ENCODE data around the gene PCCA. TPM values are rescaled to one million over a fixed set of nuclear protein-coding genes. Genes with fewer than 3 reads are reported as not detected.

The PCCA gene
- total and polyA plus RNA-seq, 4 experiments from 2014 or later = 4.4 to 9.7 (median 7.4) TPM

DNA sequence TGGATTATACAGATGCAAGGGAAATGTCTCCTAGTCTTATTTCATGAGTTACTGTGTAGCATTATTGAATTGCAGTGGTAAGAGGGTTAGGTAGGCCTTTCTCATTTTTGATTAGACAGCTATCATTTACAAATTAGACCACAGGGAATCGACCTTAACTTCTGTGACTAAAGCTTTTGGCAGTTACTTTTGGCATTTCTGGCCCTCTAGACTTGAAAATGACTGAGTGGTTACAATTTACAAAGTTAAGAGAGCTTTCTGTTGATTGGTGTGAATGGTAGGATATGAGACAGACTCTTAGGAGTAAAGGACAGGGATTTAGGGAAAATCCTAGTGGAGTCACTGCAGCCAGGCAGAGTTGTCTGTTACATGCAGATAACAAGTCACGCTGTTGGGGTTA lies 413.6 kb downstream of the PCCA start:
- no peaks in the 10 kb centered on the region for H3K27me3 Mint-ChIP-seq
- intact Hi-C loops (cut with micrococcal nuclease) = no loop called here
- H3K36me3 ChIP-seq (ENCODE audit: insufficient read depth, low read length) = no peaks in the 10 kb centered on the region
- CTCF ChIA-PET (ENCODE audit: partially characterized antibody) = no interaction called here
- H3K4me3 Mint-ChIP-seq = no peak overlapping the region
- H3K27ac Mint-ChIP-seq = no peak overlapping the region
- H3K4me3 ChIP-seq (ENCODE audit: low read length in 2 of 2) = no peak overlapping the region
- H3K4me1 ChIP-seq (ENCODE audit: insufficient read depth, low read length) = peaks cover 15% of the 10 kb centered on the region
- H3K9me3 ChIP-seq (ENCODE audit: control insufficient read depth in 1 of 2, low read length in 2 of 2) = no peaks in the 10 kb centered on the region
- no peaks in the 10 kb centered on the region for H3K27me3 ChIP-seq (ENCODE audit: insufficient read depth, low read length)
- no peaks in the 10 kb centered on the region for H3K36me3 Mint-ChIP-seq
- H3K9me3 Mint-ChIP-seq = no peaks in the 10 kb centered on the region
- POLR2A ChIA-PET (ENCODE audit: partially characterized antibody) = no interaction called here
- H3K4me1 Mint-ChIP-seq = peaks cover 13 to 30% (median 16%) of the 10 kb centered on the region in 4 donors
- no peak overlapping the region for H3K27ac ChIP-seq (ENCODE audit: low read depth, low read length)
- no peak for DNase-seq

DNA sequence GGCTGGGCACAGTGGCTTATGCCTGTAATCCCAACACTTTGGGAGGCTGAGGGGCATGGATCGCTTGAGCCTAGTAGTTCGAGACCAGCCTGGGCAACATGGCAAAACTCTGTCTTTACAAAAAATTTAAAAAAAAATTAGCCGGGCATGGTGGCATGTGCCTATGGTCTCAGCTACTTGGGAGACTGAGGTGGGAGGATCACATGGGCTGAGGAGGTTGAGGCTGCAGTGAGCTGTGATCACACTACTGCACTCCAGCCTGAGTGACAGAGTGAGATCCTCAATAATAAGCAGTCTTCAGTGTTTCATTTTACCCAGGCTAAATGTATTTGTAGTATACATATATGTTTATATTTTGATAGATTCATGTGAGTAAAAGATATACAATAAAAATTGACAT lies 414.7 kb downstream of the PCCA start:
- intact Hi-C loops (cut with micrococcal nuclease) = no loop called here
- no peak for DNase-seq
- no peak overlapping the region for H3K27ac ChIP-seq (ENCODE audit: low read depth, low read length)
- no peaks in the 10 kb centered on the region for H3K36me3 ChIP-seq (ENCODE audit: insufficient read depth, low read length)
- Mint-ChIP-seq H3K4me1 (peaks cover 13 to 32% (median 20%) of the 10 kb centered on the region in 4 donors), H3K36me3 (no peaks in the 10 kb centered on the region), H3K27me3 (no peaks in the 10 kb centered on the region), H3K4me3 (no peak overlapping the region), H3K27ac (no peak overlapping the region), H3K9me3 (no peaks in the 10 kb centered on the region)
- ChIA-PET POLR2A (ENCODE audit: partially characterized antibody) (no interaction called here), CTCF (ENCODE audit: partially characterized antibody) (no interaction called here)
- peaks cover 15% of the 10 kb centered on the region for H3K4me1 ChIP-seq (ENCODE audit: insufficient read depth, low read length)
- no peaks in the 10 kb centered on the region for H3K27me3 ChIP-seq (ENCODE audit: insufficient read depth, low read length)
- no peak overlapping the region for H3K4me3 ChIP-seq (ENCODE audit: low read length in 2 of 2)
- no peaks in the 10 kb centered on the region for H3K9me3 ChIP-seq (ENCODE audit: control insufficient read depth in 1 of 2, low read length in 2 of 2)

DNA sequence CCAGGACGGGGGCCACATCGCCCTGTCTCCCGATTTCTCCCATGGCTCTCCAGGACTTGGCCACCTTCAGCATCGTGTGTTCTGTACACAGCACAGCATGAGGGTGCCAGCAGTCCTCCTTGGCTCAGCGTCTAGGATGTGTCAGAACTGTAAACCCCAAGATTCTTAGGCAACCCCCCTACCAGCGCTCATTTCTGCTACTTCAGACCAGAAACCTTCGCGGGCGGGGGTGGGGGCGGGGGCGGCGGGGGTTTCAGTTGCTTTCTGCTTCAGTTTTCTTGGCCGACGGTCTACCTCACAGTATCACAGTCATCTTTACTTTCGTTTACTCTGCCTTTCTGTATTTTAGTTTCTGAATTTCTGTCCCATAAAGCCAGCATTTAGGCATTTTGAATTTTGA lies 417.3 kb downstream of the PCCA start:
- Histone ChIP-seq H3K4me1 (ENCODE audit: insufficient read depth, low read length) (peaks cover 15% of the 10 kb centered on the region), H3K36me3 (ENCODE audit: insufficient read depth, low read length) (no peaks in the 10 kb centered on the region), H3K27me3 (ENCODE audit: insufficient read depth, low read length) (no peaks in the 10 kb centered on the region), H3K27ac (ENCODE audit: low read depth, low read length) (no peak overlapping the region), H3K9me3 (ENCODE audit: control insufficient read depth in 1 of 2, low read length in 2 of 2) (no peaks in the 10 kb centered on the region), H3K4me3 (ENCODE audit: low read length in 2 of 2) (peak overlapping the region in 1 of 2 donors; percentile 13)
- Mint-ChIP-seq H3K4me3 (peak overlapping the region; percentile 77 to 89 (median 84)), H3K9me3 (no peaks in the 10 kb centered on the region), H3K4me1 (peaks cover 13 to 32% (median 20%) of the 10 kb centered on the region in 4 donors), H3K36me3 (no peaks in the 10 kb centered on the region), H3K27ac (peak overlapping the region in 6 of 7 donors; percentile 11 to 93 (median 86)), H3K27me3 (no peaks in the 10 kb centered on the region)
- POLR2A ChIA-PET (ENCODE audit: partially characterized antibody) = no interaction called here
- intact Hi-C loops (cut with micrococcal nuclease) = no loop called here
- CTCF ChIA-PET (ENCODE audit: partially characterized antibody) = interaction anchor here (1.2 to 1.7 kb wide), 2 partner anchors 9 to 849 kb away, joined by 4 read pairs; no protein-coding TSS in a partner anchor
- peak in 1 of 5 donors; percentile 10 for DNase-seq

DNA sequence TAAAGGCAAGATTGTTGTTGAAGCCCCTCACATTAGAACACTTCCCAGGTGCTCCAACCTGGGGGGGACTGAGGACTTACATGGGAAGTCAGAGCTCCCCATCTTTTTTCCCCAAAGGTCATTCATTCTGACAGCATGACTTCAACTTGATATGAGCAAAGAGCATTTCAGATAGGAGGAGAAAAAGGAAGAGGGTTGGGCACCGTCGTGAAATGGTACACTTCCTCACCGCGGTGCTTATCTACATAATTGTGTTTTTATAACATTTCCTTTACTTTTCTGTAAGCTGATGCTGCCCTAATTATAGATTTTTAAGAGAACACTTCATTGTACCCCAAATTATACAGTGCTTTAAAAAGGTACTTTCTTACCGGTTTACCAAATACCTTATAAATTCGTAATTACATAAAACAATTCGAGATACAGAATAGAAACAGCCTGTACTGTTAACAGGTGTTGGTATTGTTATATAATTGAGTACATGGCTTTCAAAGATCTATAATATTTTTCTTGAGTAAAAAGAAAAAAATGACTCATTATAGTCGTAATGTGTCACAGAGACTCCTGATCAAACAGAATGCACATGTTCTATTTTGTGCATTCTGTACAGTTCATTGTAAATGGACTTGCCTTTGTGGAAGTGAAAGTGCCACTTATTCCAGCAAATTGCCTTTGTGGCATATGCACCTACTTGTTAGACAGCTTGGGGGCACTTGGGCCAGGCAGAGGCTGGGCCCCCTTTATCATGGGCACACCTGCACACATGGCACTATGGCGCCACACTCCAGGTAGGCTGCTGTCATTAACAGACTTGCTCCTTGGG lies 417.9 kb downstream of the PCCA start:
- peak overlapping the region in 6 of 7 donors; percentile 11 to 93 (median 84) for H3K27ac Mint-ChIP-seq
- H3K4me1 Mint-ChIP-seq = peaks cover 13 to 32% (median 20%) of the 10 kb centered on the region in 4 donors
- no peaks in the 10 kb centered on the region for H3K36me3 ChIP-seq (ENCODE audit: insufficient read depth, low read length)
- intact Hi-C loops (cut with micrococcal nuclease) = no loop called here
- H3K4me3 Mint-ChIP-seq = peak overlapping the region; percentile 77 to 89 (median 84)
- H3K27ac ChIP-seq (ENCODE audit: low read depth, low read length) = no peak overlapping the region
- H3K27me3 Mint-ChIP-seq = no peaks in the 10 kb centered on the region
- H3K36me3 Mint-ChIP-seq = no peaks in the 10 kb centered on the region
- H3K9me3 ChIP-seq (ENCODE audit: control insufficient read depth in 1 of 2, low read length in 2 of 2) = no peaks in the 10 kb centered on the region
- H3K9me3 Mint-ChIP-seq = no peaks in the 10 kb centered on the region
- DNase-seq = peak in 2 of 5 donors; percentile 12 to 20
- POLR2A ChIA-PET (ENCODE audit: partially characterized antibody) = interaction anchor here (0.6 kb wide), 1 partner anchor 689 kb away, joined by 3 read pairs; no protein-coding TSS in a partner anchor
- H3K4me3 ChIP-seq (ENCODE audit: low read length in 2 of 2) = peak overlapping the region in 1 of 2 donors; percentile 13
- H3K27me3 ChIP-seq (ENCODE audit: insufficient read depth, low read length) = no peaks in the 10 kb centered on the region
- peaks cover 15% of the 10 kb centered on the region for H3K4me1 ChIP-seq (ENCODE audit: insufficient read depth, low read length)
- CTCF ChIA-PET (ENCODE audit: partially characterized antibody) = interaction anchor here (1.2 to 1.7 kb wide), 2 partner anchors 8 to 849 kb away, joined by 4 read pairs; no protein-coding TSS in a partner anchor

DNA sequence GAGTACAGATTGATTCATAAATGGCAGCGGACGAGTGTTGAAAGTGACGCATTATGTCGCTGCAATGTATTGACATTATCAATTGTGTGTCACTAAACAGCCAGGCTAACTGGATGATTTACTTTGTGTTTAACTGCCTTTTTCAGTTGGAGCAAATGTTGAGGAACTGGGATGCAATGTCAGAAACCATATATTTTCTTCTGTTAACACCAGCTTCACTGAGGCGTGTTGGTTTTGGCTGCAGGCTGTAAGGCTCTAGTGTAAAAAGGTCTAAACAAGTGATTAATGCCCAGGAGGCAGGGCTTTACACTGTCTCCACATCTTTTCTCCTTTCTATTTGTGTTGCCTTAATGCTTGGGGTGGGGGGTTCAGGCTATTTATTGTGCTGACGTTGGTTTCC lies 419.6 kb downstream of the PCCA start:
- Mint-ChIP-seq H3K27me3 (no peaks in the 10 kb centered on the region), H3K27ac (no peak overlapping the region), H3K36me3 (no peaks in the 10 kb centered on the region), H3K4me3 (peak overlapping the region in 1 of 8 donors; percentile 44), H3K4me1 (peaks cover 13 to 32% (median 20%) of the 10 kb centered on the region in 4 donors), H3K9me3 (no peaks in the 10 kb centered on the region)
- no peak for DNase-seq
- POLR2A ChIA-PET (ENCODE audit: partially characterized antibody) = no interaction called here
- no peak overlapping the region for H3K4me3 ChIP-seq (ENCODE audit: low read length in 2 of 2)
- H3K27ac ChIP-seq (ENCODE audit: low read depth, low read length) = no peak overlapping the region
- H3K4me1 ChIP-seq (ENCODE audit: insufficient read depth, low read length) = peaks cover 15% of the 10 kb centered on the region
- H3K36me3 ChIP-seq (ENCODE audit: insufficient read depth, low read length) = no peaks in the 10 kb centered on the region
- CTCF ChIA-PET (ENCODE audit: partially characterized antibody) = no interaction called here
- intact Hi-C loops (cut with micrococcal nuclease) = no loop called here
- no peaks in the 10 kb centered on the region for H3K9me3 ChIP-seq (ENCODE audit: control insufficient read depth in 1 of 2, low read length in 2 of 2)
- H3K27me3 ChIP-seq (ENCODE audit: insufficient read depth, low read length) = no peaks in the 10 kb centered on the region

DNA sequence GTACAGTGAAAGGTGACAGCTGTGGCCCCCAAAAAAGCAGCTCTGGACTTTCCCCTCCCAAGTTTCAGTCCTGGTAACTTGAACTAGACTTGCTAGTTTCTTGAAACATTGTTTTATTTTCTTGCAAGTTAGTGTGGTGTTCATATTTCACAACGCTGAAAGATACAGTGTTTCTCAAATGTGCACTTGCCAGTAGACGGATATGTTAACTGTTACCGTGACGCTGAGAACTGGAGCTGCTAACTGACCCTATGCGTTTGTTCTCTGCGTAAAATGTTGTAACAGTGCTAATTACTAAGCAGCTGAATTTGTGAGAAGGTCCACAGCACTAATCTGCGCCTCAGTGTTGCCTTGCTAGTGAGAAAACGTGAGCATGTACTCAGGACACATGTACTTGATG lies 420.1 kb downstream of the PCCA start:
- CTCF ChIA-PET (ENCODE audit: partially characterized antibody) = no interaction called here

DNA sequence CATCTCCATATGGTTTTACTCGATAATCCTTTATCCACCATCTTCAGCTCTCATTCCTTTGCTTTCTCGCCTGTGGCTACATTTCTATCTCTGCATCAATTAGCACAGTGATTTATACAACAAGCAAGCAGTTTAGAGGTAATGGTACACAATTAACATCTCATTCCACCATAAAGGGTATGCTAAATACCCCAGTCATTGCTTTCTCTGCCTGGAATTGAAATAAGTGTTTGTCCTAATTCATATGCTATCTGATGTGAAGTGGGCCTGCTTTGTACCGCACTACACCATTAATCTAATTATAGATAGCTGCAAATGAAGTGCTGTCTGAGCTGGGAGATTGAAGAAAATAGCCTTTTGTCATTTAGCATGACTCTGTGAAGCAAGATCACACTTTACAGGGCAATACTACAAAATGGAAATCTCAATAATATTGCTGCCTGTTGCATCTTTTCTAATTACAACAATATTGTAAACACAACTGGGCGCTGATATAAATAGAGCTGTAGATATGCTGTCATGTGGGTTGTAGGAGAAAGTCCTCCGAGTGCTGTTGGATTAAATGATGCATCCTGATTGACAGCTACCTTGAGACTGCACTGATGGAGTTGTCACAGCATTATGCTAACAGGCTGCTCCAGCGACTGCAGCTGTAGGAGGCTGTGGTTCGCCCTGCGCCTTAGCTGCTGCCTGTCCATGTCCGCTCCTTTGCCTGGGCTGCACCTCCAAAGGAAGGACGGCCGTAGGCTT lies 421.5 kb downstream of the PCCA start:
- POLR2A ChIA-PET (ENCODE audit: partially characterized antibody) = interaction anchor here (0.7 kb wide), 1 partner anchor 854 kb away, joined by 3 read pairs; no protein-coding TSS in a partner anchor

More for the DNA sequence above, 420.1 kb downstream of the PCCA start:
- H3K4me1 ChIP-seq (ENCODE audit: insufficient read depth, low read length) = peaks cover 15% of the 10 kb centered on the region
- no peaks in the 10 kb centered on the region for H3K36me3 ChIP-seq (ENCODE audit: insufficient read depth, low read length)
- H3K27me3 ChIP-seq (ENCODE audit: insufficient read depth, low read length) = no peaks in the 10 kb centered on the region
- H3K4me1 Mint-ChIP-seq = peaks cover 13 to 32% (median 20%) of the 10 kb centered on the region in 4 donors
- DNase-seq = no peak
- POLR2A ChIA-PET (ENCODE audit: partially characterized antibody) = no interaction called here
- intact Hi-C loops (cut with micrococcal nuclease) = no loop called here
- no peaks in the 10 kb centered on the region for H3K9me3 ChIP-seq (ENCODE audit: control insufficient read depth in 1 of 2, low read length in 2 of 2)
- no peaks in the 10 kb centered on the region for H3K9me3 Mint-ChIP-seq
- no peak overlapping the region for H3K4me3 Mint-ChIP-seq
- no peak overlapping the region for H3K27ac ChIP-seq (ENCODE audit: low read depth, low read length)
- no peaks in the 10 kb centered on the region for H3K36me3 Mint-ChIP-seq
- H3K4me3 ChIP-seq (ENCODE audit: low read length in 2 of 2) = no peak overlapping the region
- H3K27ac Mint-ChIP-seq = no peak overlapping the region
- no peaks in the 10 kb centered on the region for H3K27me3 Mint-ChIP-seq

More for the DNA sequence above, 421.5 kb downstream of the PCCA start:
- intact Hi-C loops (cut with micrococcal nuclease) = loop anchor here (5.0 to 10.0 kb wide), 2 partner anchors 903 to 1246 kb away; partner anchors contain the start of gene CLYBL
- no peak for DNase-seq
- Histone ChIP-seq H3K27me3 (ENCODE audit: insufficient read depth, low read length) (no peaks in the 10 kb centered on the region), H3K27ac (ENCODE audit: low read depth, low read length) (no peak overlapping the region), H3K9me3 (ENCODE audit: control insufficient read depth in 1 of 2, low read length in 2 of 2) (no peaks in the 10 kb centered on the region), H3K36me3 (ENCODE audit: insufficient read depth, low read length) (no peaks in the 10 kb centered on the region), H3K4me1 (ENCODE audit: insufficient read depth, low read length) (peaks cover 15% of the 10 kb centered on the region), H3K4me3 (ENCODE audit: low read length in 2 of 2) (no peak overlapping the region)
- Mint-ChIP-seq H3K27ac (no peak overlapping the region), H3K4me3 (no peak overlapping the region), H3K27me3 (no peaks in the 10 kb centered on the region), H3K4me1 (peaks cover 11 to 29% (median 24%) of the 10 kb centered on the region in 4 donors), H3K9me3 (no peaks in the 10 kb centered on the region), H3K36me3 (no peaks in the 10 kb centered on the region)
- CTCF ChIA-PET (ENCODE audit: partially characterized antibody) = interaction anchor here (1.1 to 9.9 kb wide), 6 partner anchors 13 to 855 kb away, joined by 3 to 158 read pairs (median 3); no protein-coding TSS in a partner anchor
